Activated CD8-positive, alpha-beta memory T cell treated with anti-CD3 and anti-CD28 coated beads for 24 hours (primary cell): ENCODE results near the gene MYO1F.
"Not testable (repeated sequence)": the region's sequence is repeated elsewhere in the genome, so short reads cannot be mapped to it uniquely, and the experiment has no call there.

Experiments
- DNase-seq: peaks from one replicate; pipeline ENCODE4 v3.0.0-alpha.2; 2020

The MYO1F gene

DNA sequence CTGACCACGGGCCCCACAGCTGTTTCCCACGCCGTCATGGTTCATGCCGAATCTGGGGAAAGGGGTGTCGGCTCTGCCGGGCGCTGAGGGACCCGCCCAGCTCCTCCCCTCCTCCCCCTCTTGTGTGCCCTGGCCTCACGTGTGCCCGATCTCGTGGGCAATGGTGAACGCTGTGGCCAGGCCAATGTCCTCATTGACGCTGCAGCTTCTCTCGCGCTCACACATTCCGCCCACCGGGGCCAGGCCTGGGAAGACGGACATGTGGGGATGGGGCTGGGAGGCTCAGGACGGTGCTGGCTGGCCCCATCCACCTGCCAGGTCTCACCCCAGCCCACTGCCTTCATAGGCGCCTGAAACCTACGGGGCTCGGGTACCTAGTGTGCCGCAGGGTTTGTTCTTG lies 18.9 kb upstream of the MYO1F start:
- no peak for DNase-seq

DNA sequence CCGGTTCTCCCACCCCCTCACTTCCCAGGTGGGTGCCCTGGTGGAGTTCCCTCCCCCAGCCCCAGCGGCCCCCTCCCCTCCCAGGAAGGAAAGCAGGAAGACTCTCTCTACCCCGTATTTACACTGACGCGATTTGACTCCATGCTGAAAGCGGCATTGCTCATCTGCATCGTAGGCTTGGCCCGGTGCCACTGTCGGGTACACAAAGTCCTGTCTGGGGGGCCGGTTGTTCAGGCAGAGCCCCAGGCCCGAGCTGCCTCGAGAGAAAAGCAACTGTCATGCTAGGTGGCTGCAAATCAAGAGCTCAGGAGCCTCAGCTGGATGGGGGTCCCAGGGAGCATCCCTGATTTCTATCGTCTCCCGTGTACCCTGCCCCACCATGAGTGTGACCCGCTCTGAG lies 18.4 kb upstream of the MYO1F start:
- DNase-seq, result no peak

DNA sequence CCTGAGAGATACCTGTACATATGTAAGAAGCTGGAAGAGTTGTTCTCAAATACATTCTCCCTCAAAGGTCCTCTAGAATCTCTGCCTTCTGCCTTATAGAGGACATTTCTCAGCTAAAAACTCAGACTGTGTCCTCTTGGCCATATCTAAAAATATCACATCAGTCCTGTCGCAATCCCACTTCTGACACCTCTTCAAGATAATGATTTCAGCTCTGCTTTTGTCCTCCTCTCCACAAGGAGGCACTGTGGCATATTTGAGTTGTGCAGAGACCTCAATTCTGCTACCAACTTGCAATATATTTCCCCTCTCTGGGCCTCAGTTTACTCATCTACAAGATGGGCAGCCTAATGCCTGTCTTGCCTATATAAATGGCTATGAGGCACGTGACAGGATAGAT lies 16.7 kb upstream of the MYO1F start:
- DNase-seq, result no peak

DNA sequence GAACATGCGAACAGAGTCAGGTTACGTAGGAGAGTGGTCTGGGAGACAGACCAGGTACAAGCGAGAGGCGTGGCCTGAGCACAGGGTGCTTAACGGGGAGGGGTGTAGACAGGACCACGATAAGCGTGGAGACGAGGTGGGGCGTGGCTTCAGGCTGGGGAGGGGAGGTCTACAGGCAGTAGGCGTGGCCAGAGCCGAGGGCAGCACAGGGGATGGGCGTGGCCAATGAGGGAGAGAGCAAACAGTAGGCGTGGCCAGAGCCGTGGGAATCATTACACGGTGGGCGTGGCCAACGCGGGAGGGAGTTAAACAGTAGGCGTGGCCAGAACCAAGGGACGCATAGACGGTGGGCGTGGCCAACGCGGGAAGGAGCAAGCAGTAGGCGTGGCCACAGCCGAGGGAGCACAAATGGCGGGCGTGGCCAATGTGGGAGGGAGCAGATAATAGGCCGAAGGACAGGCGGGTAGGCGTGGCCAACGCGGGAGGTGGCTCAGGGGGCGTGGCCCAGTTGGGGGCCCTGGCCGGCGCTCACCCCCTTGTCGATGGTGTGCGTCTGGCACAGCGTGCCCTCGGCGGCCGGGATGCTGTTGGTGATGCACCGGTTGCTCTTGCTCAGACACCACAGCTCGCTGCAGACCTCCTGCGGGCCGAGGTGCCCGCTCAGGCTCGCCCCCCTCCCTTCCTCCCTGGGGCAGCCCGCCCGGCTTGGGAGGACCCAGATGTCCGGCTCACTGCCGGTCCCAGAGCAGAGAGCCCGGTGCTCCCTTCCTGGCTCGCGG lies 15.2 kb upstream of the MYO1F start:
- DNase-seq, result peak; percentile 98

DNA sequence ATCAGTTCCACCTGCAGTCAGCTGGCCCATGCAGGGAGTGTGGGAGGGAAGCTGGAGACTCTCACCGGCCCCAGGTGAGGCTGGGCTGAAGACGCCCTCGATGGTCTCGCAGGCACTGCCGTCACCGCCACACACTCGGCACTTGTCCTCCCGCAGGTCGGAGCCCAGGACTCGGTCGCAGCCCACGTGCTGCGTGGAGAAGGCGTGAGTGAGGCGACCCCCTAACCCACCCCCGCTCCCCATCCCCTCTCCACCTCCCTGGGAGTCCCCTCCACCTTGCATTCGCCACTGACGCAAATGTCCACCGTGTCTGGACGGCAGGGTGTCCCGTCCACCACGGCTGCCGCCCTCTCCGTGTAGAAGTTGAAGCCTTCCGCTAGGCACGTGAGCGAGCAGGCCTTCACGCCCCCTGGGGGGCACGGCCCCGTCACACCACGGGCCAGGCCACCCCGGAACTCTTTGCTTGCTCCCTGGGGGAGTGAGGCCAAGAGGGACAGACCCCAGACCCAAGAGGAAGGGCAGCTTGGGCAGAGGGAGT lies 12.0 kb upstream of the MYO1F start:
- DNase-seq, result no peak

DNA sequence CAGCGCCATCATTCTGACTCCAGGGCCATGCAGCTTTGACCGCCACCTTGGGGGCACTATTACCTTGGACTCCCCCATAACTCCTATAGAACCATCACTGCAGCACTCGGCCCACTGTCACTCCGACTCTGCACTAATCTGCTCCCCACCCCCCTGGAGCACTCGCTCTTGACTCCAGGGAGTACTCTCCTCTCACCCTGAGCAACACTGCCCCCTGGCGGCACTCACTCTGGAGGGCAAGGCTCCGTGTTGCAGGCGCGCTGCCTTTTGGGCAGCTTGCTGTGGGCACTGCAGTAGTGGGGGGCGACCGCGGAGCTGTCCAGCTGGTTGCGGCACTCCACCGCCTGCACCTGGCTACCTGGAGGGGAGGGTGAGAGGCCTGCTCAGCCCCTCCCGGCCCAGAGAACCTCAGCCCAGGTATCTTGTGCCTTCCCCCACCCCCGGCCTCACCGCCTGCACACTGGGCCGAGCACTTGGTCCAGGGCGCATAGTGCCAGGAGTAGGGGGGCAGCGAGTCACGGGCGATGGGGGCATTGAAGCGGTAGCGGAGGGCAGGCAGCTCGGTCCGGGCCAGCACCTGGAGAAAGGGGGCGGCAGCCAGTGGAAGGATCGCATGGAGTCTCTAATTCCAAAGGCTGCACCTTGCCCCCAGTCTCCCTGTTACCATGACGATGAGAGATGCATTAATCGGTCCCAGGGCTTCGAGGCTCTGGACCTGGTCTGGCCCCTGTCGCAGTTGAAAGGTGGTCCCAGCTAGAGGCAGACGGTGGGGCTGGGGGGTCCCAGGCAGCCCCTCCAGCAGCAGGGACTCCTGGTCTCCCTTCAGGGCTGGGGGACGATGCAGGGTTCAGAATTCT lies 8.9 kb upstream of the MYO1F start:
- peak; percentile 78 for DNase-seq

DNA sequence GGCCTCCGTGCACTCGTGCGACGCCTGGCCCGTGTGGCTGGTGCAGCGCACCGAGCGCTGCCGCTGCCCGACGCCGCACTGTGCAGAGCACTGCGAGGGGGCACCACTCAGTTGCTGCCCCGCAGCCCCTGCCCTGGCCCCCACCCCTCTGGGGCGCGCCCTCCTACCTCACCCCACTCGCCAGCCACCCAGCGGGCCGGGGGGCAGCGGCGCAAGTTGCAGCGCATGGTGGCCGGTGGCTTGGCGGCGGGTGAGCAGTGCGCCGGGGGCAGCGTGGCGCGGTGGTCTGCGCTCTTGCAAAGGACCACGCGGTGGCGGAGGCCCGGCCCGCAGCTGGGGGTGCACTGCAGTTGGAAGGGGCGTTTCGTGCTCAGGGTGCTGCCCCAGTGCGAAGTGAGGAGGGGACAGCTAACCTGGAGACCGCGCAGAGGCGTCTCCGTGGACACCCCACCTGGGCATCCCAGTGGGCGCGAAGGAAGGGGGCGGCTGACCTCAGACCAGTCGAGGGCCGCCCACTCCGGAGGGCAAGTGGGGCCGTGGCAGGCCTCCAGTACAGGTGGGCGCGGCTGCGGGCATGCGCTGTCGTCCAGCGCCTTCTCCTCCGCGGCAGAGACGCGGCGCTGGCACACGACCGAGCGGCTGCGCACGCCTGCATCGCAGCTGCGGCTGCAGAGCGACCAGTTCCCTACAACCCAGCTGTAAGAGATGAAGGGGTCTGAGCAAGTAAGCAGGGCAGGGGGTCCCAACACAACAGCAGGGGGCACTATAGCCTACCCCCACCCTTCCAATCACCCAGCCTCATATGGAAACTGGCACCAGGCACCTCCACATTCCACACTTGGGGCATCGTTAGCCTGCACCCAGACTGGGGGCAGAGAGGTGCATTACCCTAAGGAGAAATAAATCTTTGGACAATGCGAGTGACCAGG lies 8.0 kb upstream of the MYO1F start:
- no peak for DNase-seq

DNA sequence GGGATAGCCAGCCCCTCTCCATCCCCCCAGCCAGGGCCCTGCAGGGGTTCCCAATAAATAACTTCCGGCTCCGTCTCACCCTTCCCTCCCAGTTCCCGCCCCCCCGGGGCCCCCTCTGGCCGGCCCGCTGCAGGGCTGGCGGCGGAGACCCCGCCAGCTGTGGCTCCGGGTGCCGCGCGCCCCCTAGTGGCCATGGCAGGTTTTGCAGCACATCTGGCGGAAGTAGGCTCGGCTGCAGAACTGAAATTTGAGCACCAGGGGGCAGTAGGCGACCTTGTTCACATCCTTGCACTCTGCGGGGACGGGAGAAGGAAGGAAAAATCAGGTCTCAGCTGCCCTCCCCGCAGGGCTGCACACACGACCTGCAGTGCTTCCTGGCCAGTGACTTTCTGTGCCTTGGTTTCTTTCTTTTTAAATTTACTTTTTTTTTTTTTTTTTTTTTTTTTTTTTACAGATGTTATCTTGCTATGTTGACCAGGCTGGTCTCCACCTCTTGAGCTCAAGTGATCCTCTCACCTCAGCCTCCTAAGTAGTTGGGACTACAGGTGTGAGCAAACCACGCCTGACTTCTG lies 3.6 kb upstream of the MYO1F start:
- DNase-seq, result peak; percentile 96

DNA sequence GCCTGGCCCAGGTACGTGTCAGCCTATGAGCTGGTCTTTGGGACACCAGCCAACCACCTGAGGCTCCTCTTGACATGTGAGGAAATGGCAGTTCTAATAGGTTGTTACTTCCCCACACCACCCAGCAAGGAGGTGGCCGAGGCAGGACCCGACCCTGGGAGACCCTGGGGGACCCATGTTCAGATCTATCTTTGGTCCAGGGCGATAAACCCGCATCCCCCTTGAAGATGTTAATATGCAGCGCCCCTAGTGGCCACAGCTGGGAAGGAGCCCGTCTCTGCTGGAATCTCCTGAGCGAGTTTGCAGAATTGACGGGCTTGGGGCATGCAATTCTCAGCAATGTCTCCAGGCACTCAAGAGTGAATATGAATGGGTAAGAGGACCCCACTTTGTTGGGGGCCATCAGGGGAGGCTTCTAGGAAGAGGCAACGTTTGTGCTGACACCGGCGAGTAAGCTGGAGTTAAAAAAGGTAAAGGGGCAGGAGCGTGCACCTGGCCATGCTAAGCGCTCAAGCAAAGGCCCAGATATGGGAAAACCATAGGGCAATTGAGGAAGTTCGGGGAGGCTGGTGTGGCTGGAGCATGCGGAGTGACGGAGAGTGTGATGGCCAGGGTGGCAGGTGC lies 1.5 kb upstream of the MYO1F start:
- DNase-seq, result peak; percentile 95

DNA sequence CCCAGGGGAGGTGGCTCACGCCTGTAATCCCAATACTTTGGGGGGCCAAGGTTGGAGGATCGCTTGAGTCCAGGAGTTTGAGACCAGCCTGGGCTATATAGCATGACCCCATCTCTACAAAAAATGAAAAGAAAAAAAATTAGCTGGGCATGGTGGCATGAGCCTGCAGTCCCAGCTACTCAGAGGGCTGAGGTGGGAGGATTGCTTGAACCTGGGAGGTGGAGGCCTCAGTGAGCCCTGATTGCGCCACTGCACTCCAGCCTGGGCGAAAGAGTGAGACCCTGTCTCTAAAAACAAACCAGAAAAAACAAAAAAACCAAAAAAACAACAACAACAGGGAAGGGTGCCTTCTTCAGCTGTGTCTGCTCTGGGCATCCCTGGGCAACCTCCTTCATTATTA lies 499 bp upstream of the MYO1F start:
- DNase-seq, result no peak

DNA sequence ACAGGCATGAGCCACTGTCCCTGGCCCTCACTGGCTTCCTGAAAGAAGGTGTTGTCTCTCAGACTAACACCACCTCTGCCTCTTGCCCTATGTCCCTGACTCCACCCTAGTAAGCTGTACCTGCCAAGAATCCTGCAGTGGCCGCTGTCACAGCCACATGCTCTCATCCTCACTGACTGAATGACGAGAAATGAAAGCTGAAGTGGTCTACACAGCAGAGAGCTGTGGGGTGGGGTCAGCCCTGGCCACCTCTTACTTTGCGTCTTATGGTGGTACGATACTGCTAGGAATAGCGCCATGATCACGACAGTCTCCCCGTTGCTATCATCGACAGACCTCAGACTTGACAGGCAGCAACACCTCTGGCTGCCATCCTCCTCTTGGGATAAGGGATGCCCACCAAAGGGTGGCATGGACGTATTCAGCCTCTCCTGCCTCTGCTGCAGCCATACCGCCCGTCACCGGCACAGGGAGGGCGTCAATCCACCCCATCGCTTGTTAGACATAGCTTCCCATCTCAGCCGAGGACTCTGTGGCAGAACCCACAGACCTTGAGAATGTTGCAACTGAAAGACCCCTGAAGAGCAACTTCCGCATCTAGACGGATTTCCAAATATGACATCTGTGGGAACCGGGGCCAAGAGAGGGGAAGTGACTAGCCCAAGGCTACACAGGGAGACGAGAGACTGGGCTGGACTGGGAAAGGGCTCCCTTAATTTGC lies 809 bp downstream of the MYO1F start:
- peak; percentile 73 for DNase-seq

DNA sequence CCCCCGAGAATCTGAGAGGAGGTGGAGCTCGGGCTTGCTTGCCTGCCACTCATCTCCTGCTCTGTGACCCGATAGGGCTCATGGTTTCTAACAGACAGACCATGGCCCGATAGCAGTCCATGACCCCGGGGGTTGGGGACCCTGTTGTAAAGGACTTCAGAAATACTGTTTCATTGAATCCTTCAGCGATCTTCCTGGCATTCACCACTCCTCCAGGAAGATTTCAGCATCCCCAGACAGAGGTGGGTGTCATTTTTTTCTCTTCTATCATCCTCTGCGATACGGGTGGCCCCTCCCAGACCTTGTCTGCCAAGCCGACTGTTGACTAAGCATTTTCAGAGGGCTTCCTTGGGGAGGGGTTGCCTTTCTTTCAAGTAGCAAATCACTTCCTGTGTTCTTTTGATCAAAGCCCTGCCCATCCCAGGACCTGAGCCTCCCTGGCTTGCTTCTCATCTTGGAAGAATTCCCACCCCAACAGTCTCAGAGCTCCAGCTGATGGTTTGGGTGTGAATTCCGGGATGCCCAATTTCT lies 1.7 kb downstream of the MYO1F start:
- peak; percentile 73 for DNase-seq

DNA sequence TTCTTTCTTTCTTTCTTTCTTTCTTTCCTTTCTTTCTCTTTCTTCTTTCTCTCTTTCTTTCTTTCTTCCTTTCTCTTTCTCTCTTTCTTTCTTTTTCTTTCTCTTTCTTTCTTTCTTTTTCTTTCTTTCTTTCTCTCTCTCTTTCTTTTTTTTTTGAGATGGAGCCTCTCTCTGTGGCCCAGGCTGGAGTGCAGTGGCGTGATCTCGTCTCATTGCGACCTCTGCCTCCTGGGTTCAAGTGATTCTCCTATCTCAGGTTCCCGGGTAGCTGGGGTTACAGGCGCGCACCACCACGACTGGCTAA lies 2.7 kb downstream of the MYO1F start:
- DNase-seq, result not testable (repeated sequence)

DNA sequence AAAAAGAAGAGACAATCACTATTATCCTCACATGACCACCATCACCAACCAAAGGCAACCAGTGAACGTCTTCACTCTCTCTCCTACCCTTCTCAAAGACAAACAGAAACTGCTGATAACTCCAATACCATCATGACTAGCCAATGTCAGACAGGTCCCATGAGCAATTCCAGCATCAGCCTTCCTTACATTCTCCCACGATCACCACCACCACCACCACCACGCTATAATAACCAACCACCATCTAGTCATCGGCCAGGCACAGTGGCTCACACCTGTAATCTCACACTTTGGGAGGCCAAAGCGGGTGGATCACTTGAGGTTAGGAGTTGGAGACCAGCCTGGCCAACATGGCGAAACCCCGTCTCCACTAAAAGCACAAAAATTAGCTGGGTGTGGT lies 3.9 kb downstream of the MYO1F start:
- no peak for DNase-seq

DNA sequence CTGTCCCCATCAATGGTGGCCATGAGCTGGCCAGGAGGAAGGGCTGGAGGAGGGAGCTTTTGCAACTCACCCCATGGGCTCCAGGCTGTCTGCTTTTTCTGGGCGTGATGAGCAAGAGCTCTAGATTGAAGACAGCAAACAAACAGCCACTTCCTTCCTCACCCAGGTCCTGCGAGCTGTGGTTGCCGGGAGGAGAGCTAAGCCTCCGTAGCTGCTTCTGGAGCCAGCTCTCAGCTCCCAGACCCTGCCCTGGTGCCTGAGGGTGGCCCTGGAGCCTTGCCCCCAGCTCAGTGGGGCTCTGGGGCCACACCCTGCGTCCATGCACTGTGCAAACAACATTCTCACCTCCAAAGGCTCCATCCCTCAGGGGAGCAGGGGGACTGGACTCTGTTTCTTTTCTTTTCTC lies 6.2 kb downstream of the MYO1F start:
- DNase-seq, result peak; percentile 75

DNA sequence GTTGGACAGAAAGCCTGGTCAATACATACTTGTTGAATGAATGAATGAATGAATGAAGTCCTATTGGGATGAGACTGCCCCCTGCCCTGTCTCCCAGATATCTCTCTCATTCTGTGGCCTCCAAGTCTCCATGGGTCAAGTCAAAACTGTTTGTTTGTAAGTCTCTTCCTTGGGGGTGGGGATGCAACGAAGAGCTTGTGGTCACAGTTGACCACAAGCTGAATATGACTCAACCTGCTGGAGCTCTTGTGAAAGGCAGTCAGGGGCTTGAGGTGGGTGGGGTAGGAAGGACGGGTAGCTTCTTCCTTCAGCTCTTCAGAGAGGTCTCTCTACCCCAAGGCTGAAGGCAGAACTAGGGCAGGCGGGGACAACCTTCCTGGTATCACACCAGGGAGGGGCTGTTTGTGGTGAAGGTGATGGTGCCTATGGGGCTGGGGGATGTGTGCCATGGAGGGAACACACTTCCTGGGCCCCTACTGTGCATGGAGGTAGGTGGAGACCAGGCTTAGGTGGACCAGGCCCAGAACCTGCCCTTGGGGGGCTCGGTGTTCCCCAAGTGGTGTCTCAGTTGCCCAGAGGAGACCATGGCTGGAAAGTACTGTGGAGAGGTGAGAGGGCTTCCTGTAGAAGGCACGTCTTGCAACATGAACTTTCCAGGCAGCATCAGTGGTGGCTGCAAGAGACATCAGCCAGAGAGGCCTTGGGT lies 8.0 kb downstream of the MYO1F start:
- peak; percentile 82 for DNase-seq

DNA sequence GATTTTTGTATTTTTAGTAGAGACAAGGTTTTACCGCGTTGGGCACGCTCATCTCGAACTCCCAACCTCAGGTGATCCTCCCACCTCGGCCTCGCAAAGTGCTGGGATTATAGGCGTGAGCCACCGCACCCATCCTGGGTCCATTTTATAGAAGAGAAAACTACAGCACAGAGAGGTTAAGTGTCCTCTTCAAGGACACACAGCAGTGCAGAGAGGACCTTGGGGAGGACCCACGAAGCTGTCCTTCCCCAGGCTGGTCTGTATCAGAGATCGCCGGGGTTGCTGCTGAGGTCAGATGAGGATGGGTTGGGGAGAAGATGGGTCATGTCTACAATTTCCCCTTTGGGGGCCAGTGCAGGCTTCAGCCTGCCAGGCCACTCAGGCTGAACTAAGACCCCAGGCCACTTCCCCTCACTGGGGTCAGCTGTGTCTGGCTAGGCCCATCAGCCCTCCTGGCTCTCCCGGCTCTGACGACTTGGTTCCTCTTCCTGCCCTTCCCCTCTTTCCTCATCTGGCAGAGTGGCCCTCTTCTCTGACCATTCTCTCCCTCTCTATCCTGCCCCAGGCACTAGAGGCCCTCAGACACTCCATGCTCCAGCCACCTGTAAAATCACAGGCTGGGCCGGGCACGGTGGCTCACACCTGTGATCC lies 9.6 kb downstream of the MYO1F start:
- DNase-seq, result no peak

DNA sequence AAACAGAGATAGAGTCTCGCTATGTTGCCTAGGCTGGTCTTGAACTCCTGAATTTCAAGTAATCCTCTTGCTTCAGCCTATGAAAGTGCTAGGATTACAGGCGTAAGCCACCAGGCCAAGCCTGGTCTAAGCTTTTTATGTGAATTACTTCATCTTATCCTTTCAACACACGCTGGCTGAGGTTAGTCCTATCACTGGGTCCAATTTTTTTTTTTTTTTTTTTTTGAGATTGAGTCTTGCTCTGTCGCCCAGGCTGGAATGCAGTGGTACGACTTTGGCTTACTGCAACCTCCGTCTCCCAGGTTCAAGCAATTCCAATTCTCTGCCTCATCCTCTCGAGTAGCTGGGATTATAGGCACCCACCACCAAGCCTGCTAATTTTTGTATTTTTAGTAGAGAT lies 10.4 kb downstream of the MYO1F start:
- DNase-seq, result no peak

DNA sequence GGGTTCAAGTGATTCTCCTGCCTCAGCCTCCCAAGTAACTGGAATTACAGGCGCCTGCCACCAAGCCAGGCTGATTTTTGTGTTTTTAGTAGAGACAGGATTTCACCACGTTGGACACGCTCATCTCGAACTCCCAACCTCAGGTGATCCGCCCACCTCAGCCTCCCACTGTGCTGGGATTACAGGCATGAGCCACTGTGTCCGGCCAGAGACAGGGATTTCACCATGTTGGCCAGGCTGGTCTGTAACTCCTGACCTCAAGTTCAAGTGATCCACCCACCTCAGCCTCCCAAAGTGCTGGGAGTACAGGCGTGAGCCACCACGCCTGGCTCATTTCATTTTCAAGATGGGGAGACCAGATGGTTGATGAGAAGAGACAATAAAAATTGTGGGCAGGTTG lies 12.4 kb downstream of the MYO1F start:
- not testable (repeated sequence) for DNase-seq
